Keratinocyte (primary cell): ENCODE measurements around the gene CPNE4. TPM values are rescaled to one million over a fixed set of nuclear protein-coding genes. Genes with fewer than 3 reads are reported as not detected.
A peak's percentile ranks its signal among the peaks of the same experiment; 100 is the strongest.

Source experiments
- DNase-seq: peaks from one replicate; pipeline ENCODE4 v3.0.0-alpha.2; 2011; ENCODE audit warnings: low read depth, missing footprints, low spot score
- FAIRE-seq: peaks from 2 replicates; lab custom pipeline; 2011; peaks lifted over from hg19 to GRCh38; lab: Jason Lieb, UNC
- H2AFZ ChIP-seq: 2 replicates; pipeline ENCODE4 v1.6.0; 2012; ENCODE audit warnings: low read length, control low read depth, inconsistent platforms; ENCODE audit not compliant: control insufficient read depth
- H3K27ac ChIP-seq: 2 replicates; pipeline ENCODE4 v1.5.1; 2011; ENCODE audit warnings: low read length; ENCODE audit not compliant: control insufficient read depth, insufficient read depth
- H3K27me3 ChIP-seq: 3 replicates; pipeline ENCODE4 v1.6.0; 2011; ENCODE audit warnings: low read length; ENCODE audit not compliant: control insufficient read depth, insufficient read depth; ENCODE audit errors: extremely low read depth
- H3K36me3 ChIP-seq, 2 experiments: 2 replicates in 1 of 2; 3 replicates in 1 of 2; pipeline ENCODE4 v1.5.1; 2011; ENCODE audit warnings: low read length in 2 of 2, mild to moderate bottlenecking in 1 of 2; ENCODE audit not compliant: control insufficient read depth in 2 of 2, insufficient read depth in 2 of 2; ENCODE audit errors: extremely low read depth in 1 of 2
- H3K4me1 ChIP-seq: 3 replicates; pipeline ENCODE4 v1.5.1; 2011; ENCODE audit warnings: low read length; ENCODE audit not compliant: control insufficient read depth, insufficient read depth; ENCODE audit errors: extremely low read depth
- H3K4me2 ChIP-seq: 3 replicates; pipeline ENCODE4 v1.6.0; 2011; ENCODE audit warnings: low read depth, low read length; ENCODE audit not compliant: control insufficient read depth, insufficient read depth; ENCODE audit errors: extremely low read depth
- H3K4me3 ChIP-seq, 3 experiments: fragments of 200-600 bp in 1 of 3; sonication (generic) in 1 of 3; 2 replicates in 2 of 3; 3 replicates in 1 of 3; pipeline ENCODE4 v1.5.1; 2011 to 2016; ENCODE audit warnings: low read length in 3 of 3, mild to moderate bottlenecking in 3 of 3, control low read depth in 2 of 3, inconsistent platforms in 1 of 3, low read depth in 1 of 3, mixed read lengths in 1 of 3, mixed run types in 1 of 3, moderate library complexity in 1 of 3; ENCODE audit not compliant: control insufficient read depth in 2 of 3, insufficient read depth in 2 of 3; ENCODE audit errors: extremely low read depth in 1 of 3
- H3K79me2 ChIP-seq: 2 replicates; pipeline ENCODE4 v1.6.0; 2012; ENCODE audit warnings: low read length; ENCODE audit not compliant: control insufficient read depth, insufficient read depth
- H3K9ac ChIP-seq: 3 replicates; pipeline ENCODE4 v1.6.0; 2011; ENCODE audit warnings: low read length; ENCODE audit not compliant: control insufficient read depth, insufficient read depth; ENCODE audit errors: extremely low read depth
- H3K9me1 ChIP-seq: 3 replicates; pipeline ENCODE4 v1.6.0; 2011; ENCODE audit warnings: low read length; ENCODE audit not compliant: control insufficient read depth, insufficient read depth; ENCODE audit errors: extremely low read depth
- H3K9me3 ChIP-seq: 2 replicates; pipeline ENCODE4 v1.5.1; 2012; ENCODE audit warnings: low read depth, low read length; ENCODE audit not compliant: control insufficient read depth
- H4K20me1 ChIP-seq: 3 replicates; pipeline ENCODE4 v1.6.0; 2011; ENCODE audit warnings: low read length; ENCODE audit not compliant: control insufficient read depth, insufficient read depth; ENCODE audit errors: extremely low read depth
- EZH2 ChIP-seq: IDR thresholded peaks from one replicate; pipeline ENCODE4 v1.6.1; 2012; ENCODE audit warnings: inconsistent platforms, mild to moderate bottlenecking, low read length, moderate library complexity
- dilution Hi-C: fragments of 300-500 bp; cut with MboI; formaldehyde crosslinking; loops from one replicate; pipeline ENCODE4 v1.7.0; 2020; ENCODE audit warnings: low sequenced_read_pairs; ENCODE audit not compliant: extremely low pct_ligation_motif_present
- polyA plus RNA-seq, 5 experiments: library from polyadenylated mRNA; depleted of rRNA in 3 of 5; stranded (reverse) in 3 of 5; stranded (forward) in 1 of 5; unstranded in 1 of 5; fragments of >200 nt; gene quantifications; 1 replicate in 1 of 5; 2 replicates in 3 of 5; 3 replicates in 1 of 5; pipeline versions ENCODE4 v1.2.1 to v1.2.3, GENCODE V29; 2011 to 2012; ENCODE audit warnings: missing spikeins in 2 of 5, low read depth in 1 of 5, low replicate concordance in 1 of 5
- TF ChIP-seq, protein P1 (sequence below), 3 experiments: IDR thresholded peaks in 1 of 3; conservative IDR thresholded peaks in 1 of 3; optimal IDR thresholded peaks in 1 of 3; 2 replicates in 2 of 3; 3 replicates in 1 of 3; pipeline versions ENCODE3 to v1.5.1; 2011; ENCODE audit warnings: low read length in 3 of 3, mild to moderate bottlenecking in 3 of 3, moderate library complexity in 2 of 3, control low read depth in 1 of 3, inconsistent platforms in 1 of 3; ENCODE audit not compliant: insufficient read depth in 2 of 3; ENCODE audit errors: extremely low read depth in 1 of 3

CPNE4 gene
- polyA plus RNA-seq, 1 donor (not counting 4 experiments of a cell fraction or from before 2014, with no cell fraction given), result 0.08 TPM

DNA sequence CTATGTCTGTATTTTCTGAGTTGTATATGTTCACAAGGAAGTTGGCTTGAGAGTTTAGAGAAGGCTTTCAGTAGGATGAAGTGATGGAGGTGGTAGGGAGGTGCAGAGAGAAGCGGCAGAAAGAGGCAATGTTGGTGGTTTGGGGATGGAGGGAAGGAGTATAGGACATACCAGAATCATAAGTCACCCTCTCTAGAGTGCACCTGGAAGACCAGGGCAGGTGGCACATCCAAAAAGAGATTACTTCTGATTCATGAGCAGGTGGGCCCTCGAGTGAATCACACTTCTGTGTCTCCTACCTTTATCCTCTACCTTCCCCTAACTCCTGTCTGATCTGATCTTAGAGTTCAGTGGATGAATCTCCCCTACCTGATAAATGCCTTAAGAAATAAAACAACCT lies 490.3 kb downstream of the CPNE4 start:
- peaks cover 3% of the 10 kb centered on the region for H3K27me3 ChIP-seq
- H3K36me3 ChIP-seq, result no peaks in the 10 kb centered on the region
- peaks cover 12% of the 10 kb centered on the region for H3K4me1 ChIP-seq
- peak; percentile 90 for FAIRE-seq
- dilution Hi-C loops, result no loop called here
- no peak overlapping the region for H3K27ac ChIP-seq
- H3K79me2 ChIP-seq, result no peaks in the 10 kb centered on the region
- H3K9ac ChIP-seq, result no peak overlapping the region
- no peaks in the 10 kb centered on the region for H4K20me1 ChIP-seq
- H2AFZ ChIP-seq, result no peak overlapping the region
- H3K9me3 ChIP-seq, result no peaks in the 10 kb centered on the region
- DNase-seq, result peak; percentile 26
- H3K9me1 ChIP-seq, result no peaks in the 10 kb centered on the region
- H3K4me3 ChIP-seq, result no peak overlapping the region
- H3K4me2 ChIP-seq, result no peak overlapping the region
- TF ChIP-seq, protein P1, sequence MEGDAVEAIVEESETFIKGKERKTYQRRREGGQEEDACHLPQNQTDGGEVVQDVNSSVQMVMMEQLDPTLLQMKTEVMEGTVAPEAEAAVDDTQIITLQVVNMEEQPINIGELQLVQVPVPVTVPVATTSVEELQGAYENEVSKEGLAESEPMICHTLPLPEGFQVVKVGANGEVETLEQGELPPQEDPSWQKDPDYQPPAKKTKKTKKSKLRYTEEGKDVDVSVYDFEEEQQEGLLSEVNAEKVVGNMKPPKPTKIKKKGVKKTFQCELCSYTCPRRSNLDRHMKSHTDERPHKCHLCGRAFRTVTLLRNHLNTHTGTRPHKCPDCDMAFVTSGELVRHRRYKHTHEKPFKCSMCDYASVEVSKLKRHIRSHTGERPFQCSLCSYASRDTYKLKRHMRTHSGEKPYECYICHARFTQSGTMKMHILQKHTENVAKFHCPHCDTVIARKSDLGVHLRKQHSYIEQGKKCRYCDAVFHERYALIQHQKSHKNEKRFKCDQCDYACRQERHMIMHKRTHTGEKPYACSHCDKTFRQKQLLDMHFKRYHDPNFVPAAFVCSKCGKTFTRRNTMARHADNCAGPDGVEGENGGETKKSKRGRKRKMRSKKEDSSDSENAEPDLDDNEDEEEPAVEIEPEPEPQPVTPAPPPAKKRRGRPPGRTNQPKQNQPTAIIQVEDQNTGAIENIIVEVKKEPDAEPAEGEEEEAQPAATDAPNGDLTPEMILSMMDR (optimal IDR thresholded peaks at IDR 0.05 in 1 of 3, IDR thresholded peaks at IDR 0.05 in 1 of 3, conservative IDR thresholded peaks at IDR 0.05 in 1 of 3; ENCODE audit: extremely low read depth in 1 of 3, insufficient read depth in 2 of 3, low read length in 3 of 3), result no peak
- no peak for TF ChIP-seq EZH2

DNA sequence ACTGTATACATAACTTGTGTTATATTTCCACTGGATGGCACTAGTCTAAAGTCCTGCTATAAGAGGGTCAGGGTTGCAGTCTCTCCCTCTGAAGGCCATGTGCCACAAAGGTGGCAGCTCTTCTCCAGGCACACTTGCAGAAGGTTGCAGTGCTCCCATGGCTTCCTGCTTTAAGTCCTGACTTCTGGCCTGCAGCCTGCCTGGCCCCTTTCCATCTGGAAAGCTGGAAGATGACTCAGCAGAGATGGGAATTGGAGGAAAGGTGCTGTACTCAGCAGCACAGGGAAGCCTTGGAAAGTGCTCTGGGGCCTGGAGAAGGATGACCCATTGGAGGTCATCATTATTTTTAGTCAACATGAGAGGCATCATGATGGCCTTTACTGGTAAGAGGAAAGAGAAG lies 491.1 kb downstream of the CPNE4 start:
- no peaks in the 10 kb centered on the region for H4K20me1 ChIP-seq
- H3K27me3 ChIP-seq, result peaks cover 3% of the 10 kb centered on the region
- H3K4me3 ChIP-seq, result no peak overlapping the region
- H3K4me1 ChIP-seq, result peaks cover 12% of the 10 kb centered on the region
- FAIRE-seq, result peak; percentile 80
- no peaks in the 10 kb centered on the region for H3K9me1 ChIP-seq
- TF ChIP-seq EZH2, result no peak
- TF ChIP-seq, protein P1 (optimal IDR thresholded peaks at IDR 0.05 in 1 of 3, IDR thresholded peaks at IDR 0.05 in 1 of 3, conservative IDR thresholded peaks at IDR 0.05 in 1 of 3; ENCODE audit: extremely low read depth in 1 of 3, insufficient read depth in 2 of 3, low read length in 3 of 3), result no peak
- peak; percentile 30 for DNase-seq
- H3K9ac ChIP-seq, result no peak overlapping the region
- H3K79me2 ChIP-seq, result no peaks in the 10 kb centered on the region
- no peaks in the 10 kb centered on the region for H3K36me3 ChIP-seq
- H3K4me2 ChIP-seq, result no peak overlapping the region
- H3K27ac ChIP-seq, result no peak overlapping the region
- no peaks in the 10 kb centered on the region for H3K9me3 ChIP-seq
- H2AFZ ChIP-seq, result no peak overlapping the region
- dilution Hi-C loops, result no loop called here
